OCI-LY3 (cell line): ENCODE data around the gene ZNF12.

Source experiments
- H2AFZ ChIP-seq: fragments of 200-600, 300-600 bp; shearing (Covaris generic); 2 replicates; pipeline ENCODE4 v1.6.0; 2014; ENCODE audit warnings: antibody characterized with exemption, low read depth, low read length
- H3K27ac ChIP-seq: fragments of 200-600, 300-600 bp; sonication (generic); 2 replicates; pipeline ENCODE4 v1.5.1; 2014; ENCODE audit warnings: mild to moderate bottlenecking, low read length, moderate library complexity, mixed read lengths
- H3K27me3 ChIP-seq: fragments of 200-600, 300-600 bp; sonication (generic); 2 replicates; pipeline ENCODE4 v1.6.1; 2014; ENCODE audit warnings: low read depth, low read length, mixed read lengths
- H3K36me3 ChIP-seq: fragments of 200-600, 300-600 bp; sonication (generic); replicated peaks from 2 replicates; pipeline ENCODE3; 2014; ENCODE audit warnings: low read depth, low read length, mixed read lengths
- H3K4me1 ChIP-seq: fragments of 300-600, 200-600 bp; sonication (generic); 2 replicates; pipeline ENCODE4 v1.6.1; 2014; ENCODE audit warnings: low read length, mixed read lengths
- H3K4me2 ChIP-seq: fragments of 200-600, 300-600 bp; sonication (generic); 2 replicates; pipeline ENCODE4 v1.6.1; 2014; ENCODE audit warnings: low read length, mixed read lengths
- H3K4me3 ChIP-seq: fragments of 300-600, 200-600 bp; sonication (generic); 2 replicates; pipeline ENCODE4 v1.5.1; 2014; ENCODE audit warnings: antibody characterized with exemption, mild to moderate bottlenecking, low read length, moderate library complexity
- H3K79me2 ChIP-seq: fragments of 300-600, 200-600 bp; shearing (Covaris generic); 2 replicates; pipeline ENCODE4 v1.6.1; 2014; ENCODE audit warnings: mild to moderate bottlenecking, low read length, mixed read lengths
- H3K9ac ChIP-seq: fragments of 300-600, 200-600 bp; shearing (Covaris generic); 2 replicates; pipeline ENCODE4 v1.6.0; 2014; ENCODE audit warnings: mild to moderate bottlenecking, low read length, moderate library complexity
- H3K9me3 ChIP-seq: fragments of 200-600, 300-600 bp; shearing (Covaris generic); 2 replicates; pipeline ENCODE4 v1.6.1; 2014; ENCODE audit warnings: low read length, mixed read lengths; ENCODE audit not compliant: insufficient read depth
- H4K20me1 ChIP-seq: fragments of 200-600, 300-600 bp; sonication (generic); 2 replicates; pipeline ENCODE4 v1.6.1; 2016; ENCODE audit warnings: low read length, mixed read lengths; ENCODE audit not compliant: insufficient read depth
- CTCF ChIP-seq: fragments of 200-600, 300-600 bp; sonication (generic); IDR thresholded peaks from 2 replicates; pipeline ENCODE4 v1.5.1; 2014; ENCODE audit warnings: antibody characterized with exemption, low read length, low read depth
- EZH2phosphoT487 ChIP-seq: fragments of 200-600 bp; shearing (Covaris generic); IDR thresholded peaks from 2 replicates; pipeline ENCODE4 v1.6.1; 2018; ENCODE audit warnings: antibody characterized with exemption, mixed run types, low read depth

ZNF12 gene

GRCh38 chr7:6647541-6647940, 59.2 kb downstream of the ZNF12 start:
- no peak overlapping the region for H2AFZ ChIP-seq
- H3K9me3 ChIP-seq: no peaks in the 10 kb centered on the region
- no peaks in the 10 kb centered on the region for H4K20me1 ChIP-seq
- H3K4me3 ChIP-seq: no peak overlapping the region
- H3K27ac ChIP-seq: no peak overlapping the region
- no peaks in the 10 kb centered on the region; the same call in 1 of the 2 replicates for H3K79me2 ChIP-seq
- TF ChIP-seq EZH2phosphoT487 (no peak), CTCF (no peak)
- H3K27me3 ChIP-seq: no peaks in the 10 kb centered on the region
- H3K36me3 ChIP-seq: peaks cover 38% of the 10 kb centered on the region
- H3K4me2 ChIP-seq: no peak overlapping the region
- H3K4me1 ChIP-seq: no peaks in the 10 kb centered on the region
- no peak overlapping the region for H3K9ac ChIP-seq

- no peaks in the 10 kb centered on the region for H4K20me1 ChIP-seq
Measured at GRCh38 chr7:6647080-6647479, 59.7 kb downstream of the ZNF12 start.

GRCh38 chr7:6646465-6646864, 60.3 kb downstream of the ZNF12 start:
- no peaks in the 10 kb centered on the region for H4K20me1 ChIP-seq
- TF ChIP-seq CTCF (no peak), EZH2phosphoT487 (no peak)
- no peak overlapping the region for H3K4me3 ChIP-seq
- no peaks in the 10 kb centered on the region for H3K9me3 ChIP-seq
- no peak overlapping the region for H2AFZ ChIP-seq
- no peaks in the 10 kb centered on the region; the same call in 1 of the 2 replicates for H3K79me2 ChIP-seq
- H3K27me3 ChIP-seq: no peaks in the 10 kb centered on the region
- H3K9ac ChIP-seq: no peak overlapping the region
- no peak overlapping the region for H3K4me2 ChIP-seq
- H3K36me3 ChIP-seq: peaks cover 27% of the 10 kb centered on the region
- H3K27ac ChIP-seq: no peak overlapping the region
- H3K4me1 ChIP-seq: no peaks in the 10 kb centered on the region

More at GRCh38 chr7:6647080-6647479, 59.7 kb downstream of the ZNF12 start:
- H3K27ac ChIP-seq: no peak overlapping the region
- H3K36me3 ChIP-seq: peaks cover 33% of the 10 kb centered on the region
- TF ChIP-seq EZH2phosphoT487: no peak
- TF ChIP-seq CTCF: no peak
- no peaks in the 10 kb centered on the region for H3K27me3 ChIP-seq
- H2AFZ ChIP-seq: no peak overlapping the region
- H3K4me3 ChIP-seq: no peak overlapping the region
- no peaks in the 10 kb centered on the region for H3K9me3 ChIP-seq
- H3K4me1 ChIP-seq: no peaks in the 10 kb centered on the region
- H3K79me2 ChIP-seq: no peaks in the 10 kb centered on the region; the same call in 1 of the 2 replicates
- H3K4me2 ChIP-seq: no peak overlapping the region
- H3K9ac ChIP-seq: no peak overlapping the region

GRCh38 chr7:6644728-6645127, 62.0 kb downstream of the ZNF12 start:
- no peak overlapping the region for H3K27ac ChIP-seq
- H3K9ac ChIP-seq: no peak overlapping the region
- H3K79me2 ChIP-seq: peaks cover 16% of the 10 kb centered on the region; the same call in 1 of the 2 replicates
- H3K4me3 ChIP-seq: no peak overlapping the region
- H3K27me3 ChIP-seq: no peaks in the 10 kb centered on the region
- H3K9me3 ChIP-seq: no peaks in the 10 kb centered on the region
- H2AFZ ChIP-seq: no peak overlapping the region
- no peaks in the 10 kb centered on the region for H4K20me1 ChIP-seq
- TF ChIP-seq CTCF (no peak), EZH2phosphoT487 (no peak)
- H3K4me2 ChIP-seq: no peak overlapping the region
- H3K36me3 ChIP-seq: peaks cover 13% of the 10 kb centered on the region
- H3K4me1 ChIP-seq: no peaks in the 10 kb centered on the region
